GM23248 (cell line): ENCODE results near the gene TENM3.

ENCODE experiments used
- EZH2 ChIP-seq: fragments of 200-600 bp; sonication (generic); IDR thresholded peaks from 2 replicates; pipeline ENCODE4 v1.6.1; 2018; ENCODE audit warnings: antibody characterized with exemption, mild to moderate bottlenecking; ENCODE audit not compliant: insufficient read depth, poor library complexity, severe bottlenecking
- EZH2phosphoT487 ChIP-seq: fragments of 200-600 bp; sonication (generic); IDR thresholded peaks from 2 replicates; pipeline ENCODE4 v1.6.1; 2018; ENCODE audit warnings: antibody characterized with exemption, moderate library complexity, mild to moderate bottlenecking, low read depth; ENCODE audit not compliant: insufficient read depth

GRCh38 chr4:182454440-182455013 is 211.3 kb downstream of the TENM3 start:
- TF ChIP-seq EZH2 (no peak), EZH2phosphoT487 (no peak)
